Calu3 (cell line): ENCODE data around the gene PAPPA2. TPM values are rescaled to one million over a fixed set of nuclear protein-coding genes. Genes with fewer than 3 reads are reported as not detected.

Source experiments
- BruUV-seq: library from RNA; stranded (reverse); fragments of 400-500 nt; replicated peaks from 2 replicates; lab custom pipeline; 2021; lab: Mats Ljungman, UMichigan
- CTCF ChIA-PET: fragments of 300-600 bp; sonication (Branson Sonifier 250); formaldehyde crosslinking; loops from one replicate; lab custom pipeline; 2022; ENCODE audit warnings: antibody characterized with exemption; lab: Charles Lee
- DNase-seq: peaks from one replicate; pipeline ENCODE4 v3.0.0; 2022
- H3K27ac Mint-ChIP-seq: one replicate; pipeline ENCODE4 v1.8.0; 2022; ENCODE audit warnings: mixed read lengths; ENCODE audit not compliant: unreplicated experiment
- H3K27me3 Mint-ChIP-seq: one replicate; pipeline ENCODE4 v1.8.0; 2022; ENCODE audit warnings: mixed read lengths; ENCODE audit not compliant: unreplicated experiment
- H3K36me3 Mint-ChIP-seq: one replicate; pipeline ENCODE4 v1.8.0; 2022; ENCODE audit warnings: mild to moderate bottlenecking, moderate library complexity, mixed read lengths; ENCODE audit not compliant: insufficient read depth, unreplicated experiment
- H3K4me1 Mint-ChIP-seq: one replicate; pipeline ENCODE4 v1.8.0; 2022; ENCODE audit warnings: mild to moderate bottlenecking, low read depth, mixed read lengths; ENCODE audit not compliant: unreplicated experiment
- H3K4me3 Mint-ChIP-seq: one replicate; pipeline ENCODE4 v1.8.0; 2022; ENCODE audit warnings: mild to moderate bottlenecking, low read depth, moderate library complexity, mixed read lengths; ENCODE audit not compliant: unreplicated experiment
- H3K9me3 Mint-ChIP-seq: one replicate; pipeline ENCODE4 v1.8.0; 2022; ENCODE audit warnings: low read depth, mixed read lengths; ENCODE audit not compliant: unreplicated experiment
- intact Hi-C: fragments of 100-400 bp; cut with micrococcal nuclease; formaldehyde crosslinking; loops from one replicate; pipeline ENCODE4 v1.10.0; 2022; ENCODE audit not compliant: unreplicated experiment
- total RNA-seq: library from RNA; stranded (reverse); gene quantifications from 2 replicates; pipeline ENCODE4 v1.2.3, GENCODE V29; 2022
- TF ChIP-seq, protein P1 (sequence below): fragments of 200-600 bp; IDR thresholded peaks from one replicate; pipeline ENCODE4 v1.8.0; 2022; ENCODE audit warnings: antibody characterized with exemption; ENCODE audit not compliant: unreplicated experiment

The PAPPA2 gene
- total RNA-seq, 1 experiment from 2014 or later = 0.14 TPM

DNA sequence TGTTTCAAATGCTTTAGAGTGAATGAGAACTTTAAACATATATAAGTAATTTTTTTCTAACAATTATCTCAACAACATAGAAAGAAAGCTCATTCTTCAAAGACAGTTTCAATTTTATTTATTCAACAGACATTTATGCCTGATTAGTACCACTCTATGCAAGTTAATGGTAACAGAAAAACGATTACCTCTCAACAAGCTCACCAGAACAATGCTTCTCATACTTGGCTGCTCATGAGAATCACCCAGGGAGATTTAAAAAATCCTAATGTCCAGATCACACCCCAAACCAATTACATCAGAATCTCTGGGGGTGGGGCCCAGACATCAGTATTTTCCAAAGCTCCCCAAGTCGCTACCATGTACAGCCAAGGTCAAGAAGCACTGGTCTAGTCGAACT lies 312.4 kb downstream of the PAPPA2 start:
- no peaks in the 10 kb centered on the region for H3K9me3 Mint-ChIP-seq
- BruUV-seq = no TSS peak
- no peak for DNase-seq
- H3K27ac Mint-ChIP-seq = no peak overlapping the region
- no peak overlapping the region for H3K4me3 Mint-ChIP-seq
- H3K27me3 Mint-ChIP-seq = peaks cover 35% of the 10 kb centered on the region
- CTCF ChIA-PET = no interaction called here
- intact Hi-C loops = no loop called here
- no peaks in the 10 kb centered on the region for H3K36me3 Mint-ChIP-seq
- no peaks in the 10 kb centered on the region for H3K4me1 Mint-ChIP-seq
- TF ChIP-seq, protein P1, sequence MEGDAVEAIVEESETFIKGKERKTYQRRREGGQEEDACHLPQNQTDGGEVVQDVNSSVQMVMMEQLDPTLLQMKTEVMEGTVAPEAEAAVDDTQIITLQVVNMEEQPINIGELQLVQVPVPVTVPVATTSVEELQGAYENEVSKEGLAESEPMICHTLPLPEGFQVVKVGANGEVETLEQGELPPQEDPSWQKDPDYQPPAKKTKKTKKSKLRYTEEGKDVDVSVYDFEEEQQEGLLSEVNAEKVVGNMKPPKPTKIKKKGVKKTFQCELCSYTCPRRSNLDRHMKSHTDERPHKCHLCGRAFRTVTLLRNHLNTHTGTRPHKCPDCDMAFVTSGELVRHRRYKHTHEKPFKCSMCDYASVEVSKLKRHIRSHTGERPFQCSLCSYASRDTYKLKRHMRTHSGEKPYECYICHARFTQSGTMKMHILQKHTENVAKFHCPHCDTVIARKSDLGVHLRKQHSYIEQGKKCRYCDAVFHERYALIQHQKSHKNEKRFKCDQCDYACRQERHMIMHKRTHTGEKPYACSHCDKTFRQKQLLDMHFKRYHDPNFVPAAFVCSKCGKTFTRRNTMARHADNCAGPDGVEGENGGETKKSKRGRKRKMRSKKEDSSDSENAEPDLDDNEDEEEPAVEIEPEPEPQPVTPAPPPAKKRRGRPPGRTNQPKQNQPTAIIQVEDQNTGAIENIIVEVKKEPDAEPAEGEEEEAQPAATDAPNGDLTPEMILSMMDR = no peak

DNA sequence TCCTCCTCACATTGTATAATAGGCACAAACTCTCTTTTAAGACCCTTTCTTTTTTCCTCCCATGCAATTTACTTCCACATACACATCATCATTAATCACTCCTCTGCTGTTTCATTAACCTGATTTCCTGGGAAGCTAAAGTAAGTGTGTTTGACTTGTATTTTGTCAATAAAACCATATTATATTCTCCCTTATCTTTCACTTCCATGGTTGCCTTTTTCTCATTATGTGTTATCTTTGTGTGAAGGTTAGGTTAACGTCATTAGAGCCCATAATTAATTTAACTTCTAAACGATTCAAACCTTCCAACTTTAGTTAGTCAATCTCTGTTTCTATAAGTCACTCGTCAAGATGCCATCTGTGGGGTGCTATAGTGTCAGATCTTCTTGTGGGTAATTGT lies 313.0 kb downstream of the PAPPA2 start:
- H3K27ac Mint-ChIP-seq = no peak overlapping the region
- DNase-seq = no peak
- TF ChIP-seq, protein P1 = no peak
- H3K4me3 Mint-ChIP-seq = no peak overlapping the region
- no peaks in the 10 kb centered on the region for H3K36me3 Mint-ChIP-seq
- H3K27me3 Mint-ChIP-seq = peaks cover 41% of the 10 kb centered on the region
- intact Hi-C loops = no loop called here
- no peaks in the 10 kb centered on the region for H3K9me3 Mint-ChIP-seq
- no peaks in the 10 kb centered on the region for H3K4me1 Mint-ChIP-seq
- no TSS peak for BruUV-seq
- CTCF ChIA-PET = no interaction called here

DNA sequence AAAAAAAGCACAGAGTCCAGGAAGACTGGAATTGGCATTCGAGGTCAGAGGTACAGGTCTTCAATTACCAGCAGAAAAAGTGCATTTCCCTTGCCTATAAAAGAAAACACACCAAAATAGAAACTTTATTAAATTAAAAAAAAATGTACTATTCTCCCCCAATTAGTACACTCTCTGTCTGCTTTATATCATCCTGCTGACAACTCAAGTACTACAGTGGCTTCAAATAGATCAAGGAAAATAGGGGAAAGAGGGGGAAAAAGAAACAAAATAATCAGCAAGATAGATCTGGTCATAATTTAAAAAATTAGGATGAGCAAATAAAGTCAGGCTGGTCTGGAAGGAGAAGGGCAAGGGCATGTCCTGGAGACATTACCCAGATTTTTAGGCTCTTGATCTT lies 315.1 kb downstream of the PAPPA2 start:
- intact Hi-C loops = no loop called here
- no TSS peak for BruUV-seq
- CTCF ChIA-PET = no interaction called here

GRCh38 chr1:176779992-176780328 lies 317.0 kb downstream of the PAPPA2 start:
- intact Hi-C loops = no loop called here
- CTCF ChIA-PET = interaction anchor here (0.8 kb wide), 1 partner anchor 343 kb away, joined by 8 read pairs; no protein-coding TSS in a partner anchor
- no peaks in the 10 kb centered on the region for H3K9me3 Mint-ChIP-seq
- no peaks in the 10 kb centered on the region for H3K4me1 Mint-ChIP-seq
- no peak overlapping the region for H3K4me3 Mint-ChIP-seq
- no peak overlapping the region for H3K27ac Mint-ChIP-seq
- no TSS peak for BruUV-seq
- no peaks in the 10 kb centered on the region for H3K36me3 Mint-ChIP-seq
- TF ChIP-seq, protein P1 = no peak
- DNase-seq = no peak
- H3K27me3 Mint-ChIP-seq = peaks cover 37% of the 10 kb centered on the region

More for the DNA sequence above, 315.1 kb downstream of the PAPPA2 start:
- H3K9me3 Mint-ChIP-seq = no peaks in the 10 kb centered on the region
- DNase-seq = no peak
- H3K4me3 Mint-ChIP-seq = no peak overlapping the region
- TF ChIP-seq, protein P1 = no peak
- H3K27ac Mint-ChIP-seq = no peak overlapping the region
- H3K4me1 Mint-ChIP-seq = no peaks in the 10 kb centered on the region
- peaks cover 52% of the 10 kb centered on the region for H3K27me3 Mint-ChIP-seq
- H3K36me3 Mint-ChIP-seq = no peaks in the 10 kb centered on the region
